Measurements from ENCODE around the gene WWOX. TPM values are rescaled to one million over a fixed set of nuclear protein-coding genes. Genes with fewer than 3 reads are reported as not detected.
A peak's percentile ranks its signal among the peaks of the same experiment; 100 is the strongest.

Gene WWOX
- total RNA-seq, 1 experiment from 2014 or later, result 18.0 TPM

DNA sequence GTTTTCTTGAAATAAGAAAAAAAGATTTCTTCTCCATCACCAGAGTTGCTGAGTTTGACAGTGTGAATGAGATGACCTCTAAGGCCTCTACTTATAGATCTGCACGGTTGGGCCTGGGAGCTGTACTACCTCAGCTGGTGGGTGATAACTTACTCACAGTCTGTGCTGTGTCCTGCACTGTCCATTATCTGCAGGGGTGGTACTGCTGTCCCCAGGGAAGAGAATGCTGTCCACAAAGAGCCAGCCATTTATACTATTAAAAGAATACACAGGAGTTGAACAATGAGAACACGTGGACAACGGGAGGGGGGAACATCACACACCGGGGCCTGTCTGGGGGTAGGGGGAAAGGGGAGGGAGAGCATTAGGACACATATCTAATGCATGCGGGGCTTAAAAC, 655.3 kb downstream of the WWOX start:
- no peak for DNase-seq (ENCODE audit: low read depth)

GRCh38 chr16:78755751-78756661, 656.6 kb downstream of the WWOX start:
- no peak for DNase-seq (ENCODE audit: low read depth)

DNA sequence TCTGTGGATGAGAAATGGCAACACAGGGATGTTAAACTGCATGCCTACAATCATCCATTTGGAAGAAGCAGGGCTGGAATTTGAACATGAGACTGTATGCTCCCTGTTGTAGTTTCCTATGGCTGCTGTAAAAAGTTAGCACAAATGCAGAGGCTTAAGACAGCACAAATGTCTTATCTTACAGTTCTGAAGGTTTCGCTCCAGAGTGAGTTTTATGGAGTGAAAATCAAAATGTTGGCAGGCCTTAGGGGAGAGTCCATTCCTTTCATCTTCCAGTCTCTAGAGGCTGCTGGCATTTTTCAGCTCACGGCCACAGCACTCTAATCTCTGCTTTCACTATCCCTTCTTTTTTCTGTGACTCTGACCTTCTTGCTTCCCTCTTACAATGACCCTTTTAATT, 660.1 kb downstream of the WWOX start:
- no peak for DNase-seq (ENCODE audit: low read depth)

- no peak for DNase-seq (ENCODE audit: low read depth)
Observed at GRCh38 chr16:78760611-78761010, 661.2 kb downstream of the WWOX start.

GRCh38 chr16:78761427-78761826, 662.0 kb downstream of the WWOX start:
- no peak for DNase-seq (ENCODE audit: low read depth)

DNA sequence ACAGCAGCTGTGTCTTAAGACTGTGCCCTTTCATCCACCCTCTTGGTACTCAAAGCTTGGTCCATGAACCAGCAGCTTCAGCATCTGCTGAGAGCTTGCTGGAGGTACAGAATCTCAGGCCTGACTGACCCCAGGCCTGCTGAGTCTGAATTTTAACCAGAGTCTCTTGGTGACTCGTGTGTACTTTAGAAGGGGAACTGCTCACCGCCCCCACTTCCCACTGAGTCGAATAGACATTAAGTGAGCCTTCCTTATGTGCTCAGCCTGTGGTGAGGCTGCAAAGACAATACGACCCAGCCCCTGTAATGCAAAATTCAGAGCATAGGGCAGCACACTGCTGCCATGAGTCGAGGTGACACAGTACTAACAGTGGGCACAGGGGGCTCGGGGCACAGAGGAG, 662.8 kb downstream of the WWOX start:
- no peak for DNase-seq (ENCODE audit: low read depth)

GRCh38 chr16:78763821-78764440, 664.5 kb downstream of the WWOX start:
- DNase-seq (ENCODE audit: low read depth), result no peak

GRCh38 chr16:78764478-78764877, 665.0 kb downstream of the WWOX start:
- no peak for DNase-seq (ENCODE audit: low read depth)

DNA sequence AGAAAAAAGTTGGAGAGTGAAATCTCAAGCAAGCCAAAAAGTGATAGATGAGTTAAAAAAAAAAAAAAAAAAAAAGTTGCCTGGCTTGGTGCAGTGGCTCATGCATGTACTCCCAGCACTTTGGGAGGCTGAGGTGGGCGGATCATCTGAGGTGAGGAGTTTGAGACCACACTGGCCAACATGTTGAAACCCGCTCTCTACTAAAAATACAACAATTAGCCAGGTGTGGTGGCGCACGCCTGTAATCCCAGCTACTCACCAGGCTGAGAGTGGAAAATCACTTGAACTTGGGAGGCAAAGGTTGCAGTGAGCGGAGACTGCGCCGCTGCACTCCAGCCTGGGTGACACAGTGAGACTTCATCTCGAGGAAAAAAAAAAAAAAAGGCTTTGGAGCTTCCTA, 668.8 kb downstream of the WWOX start:
- DNase-seq (ENCODE audit: low read depth), result no peak

- DNase-seq (ENCODE audit: low read depth), result no peak
Observed at GRCh38 chr16:78768718-78769117, 669.3 kb downstream of the WWOX start.

DNA sequence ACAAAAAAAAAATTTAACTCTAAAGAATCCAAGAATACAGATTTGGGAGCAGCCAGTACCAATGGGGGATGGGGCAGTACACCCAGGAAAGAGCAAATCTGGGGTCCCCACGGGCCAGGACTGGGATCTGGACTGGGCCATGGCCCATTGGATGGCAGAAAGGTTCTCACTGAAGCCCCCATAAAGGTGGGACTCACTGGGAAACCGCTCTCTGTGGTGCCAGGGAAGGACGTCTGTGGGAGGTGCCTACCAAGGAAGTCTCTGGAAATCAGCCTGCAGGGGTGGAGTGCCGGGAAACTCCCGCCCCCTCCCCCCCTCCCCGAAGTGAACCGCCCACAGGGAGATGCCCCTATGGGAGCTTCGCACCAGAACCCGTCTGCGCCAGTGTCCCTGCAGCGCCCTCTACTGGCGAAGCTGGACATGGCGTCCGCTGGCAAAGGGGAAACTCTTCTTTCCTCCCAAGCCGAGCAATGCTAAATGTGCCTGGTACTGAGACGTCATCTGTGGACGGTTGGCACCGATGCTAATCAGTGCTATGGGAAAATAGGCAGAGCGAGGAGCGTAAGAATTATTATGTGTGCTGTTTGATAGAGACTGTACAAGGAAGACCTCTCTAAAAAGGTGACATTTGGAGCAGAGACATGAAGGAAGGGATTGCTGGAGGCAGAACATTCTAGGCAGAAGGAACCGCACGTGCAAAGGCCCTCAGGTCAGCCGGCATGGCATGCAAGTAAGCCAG, 671.1 kb downstream of the WWOX start:
- peak; percentile 32 for DNase-seq (ENCODE audit: low read depth)

GRCh38 chr16:78773291-78773702, 673.8 kb downstream of the WWOX start:
- no peak for DNase-seq (ENCODE audit: low read depth)

- DNase-seq (ENCODE audit: low read depth), result no peak
Observed at GRCh38 chr16:78773706-78774105, 674.3 kb downstream of the WWOX start.

- no peak for DNase-seq (ENCODE audit: low read depth)
Observed at GRCh38 chr16:78775161-78775561, 675.7 kb downstream of the WWOX start.

DNA sequence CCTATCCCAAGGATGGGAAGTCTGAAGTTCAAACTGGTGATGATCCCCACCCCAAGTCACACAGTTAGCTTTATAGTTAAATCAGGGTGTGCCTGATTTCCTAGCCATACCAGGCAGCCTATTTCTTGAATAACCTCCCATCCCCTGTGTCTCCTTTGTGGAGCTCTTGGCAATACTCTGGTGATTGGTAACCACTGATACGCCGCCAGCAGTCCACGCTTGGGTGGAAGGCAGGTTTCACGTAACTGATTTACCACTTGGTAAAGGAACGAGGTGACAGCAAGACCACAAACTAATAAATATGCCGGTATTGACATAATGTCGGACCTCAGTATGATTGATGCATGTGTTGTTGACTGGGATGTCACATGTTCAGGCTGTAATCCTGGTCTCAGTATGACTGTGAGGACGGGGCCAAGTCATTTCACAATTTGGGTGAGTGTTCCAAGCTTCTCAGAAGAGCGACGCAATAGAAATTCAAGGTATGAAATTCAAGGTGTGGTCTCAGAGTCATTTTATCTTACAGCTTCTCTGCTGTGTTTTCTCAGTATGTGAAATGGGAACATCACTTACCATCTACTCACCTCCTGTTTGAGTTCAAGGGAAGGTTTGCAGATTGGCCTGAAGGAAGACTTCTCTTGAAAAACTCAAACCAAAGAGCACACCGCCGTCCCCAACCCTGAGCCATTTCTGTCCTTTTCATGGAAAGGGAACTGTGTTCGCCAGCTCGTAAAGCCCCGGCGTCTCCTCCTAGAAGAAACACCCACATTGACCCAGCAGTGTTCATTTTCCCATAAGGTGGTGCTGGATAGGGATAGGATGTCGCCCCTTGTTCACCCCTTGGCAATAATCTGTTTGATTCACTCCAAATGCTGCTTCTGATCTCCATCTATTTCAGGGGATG, 678.9 kb downstream of the WWOX start:
- DNase-seq (ENCODE audit: low read depth), result no peak

DNA sequence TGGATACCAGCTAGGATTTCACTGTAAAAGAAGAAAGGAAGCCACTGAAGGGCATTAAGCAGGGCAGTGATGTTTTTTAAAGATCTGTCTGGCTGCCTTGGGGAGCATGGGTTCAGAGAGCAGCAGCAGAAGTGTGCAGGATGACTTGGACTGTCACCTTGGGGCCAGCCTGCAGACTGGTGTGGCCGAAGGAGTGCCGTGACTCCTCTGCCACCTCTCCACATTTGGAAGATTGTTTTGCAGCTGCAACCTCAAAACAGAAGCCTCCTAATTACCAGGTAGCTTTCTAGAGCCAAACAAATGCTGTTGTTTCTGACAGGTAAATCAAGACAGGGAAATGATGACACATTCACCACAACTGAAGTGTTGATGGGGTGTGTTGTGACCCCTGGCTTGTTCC, 681.4 kb downstream of the WWOX start:
- DNase-seq (ENCODE audit: low read depth), result no peak

DNA sequence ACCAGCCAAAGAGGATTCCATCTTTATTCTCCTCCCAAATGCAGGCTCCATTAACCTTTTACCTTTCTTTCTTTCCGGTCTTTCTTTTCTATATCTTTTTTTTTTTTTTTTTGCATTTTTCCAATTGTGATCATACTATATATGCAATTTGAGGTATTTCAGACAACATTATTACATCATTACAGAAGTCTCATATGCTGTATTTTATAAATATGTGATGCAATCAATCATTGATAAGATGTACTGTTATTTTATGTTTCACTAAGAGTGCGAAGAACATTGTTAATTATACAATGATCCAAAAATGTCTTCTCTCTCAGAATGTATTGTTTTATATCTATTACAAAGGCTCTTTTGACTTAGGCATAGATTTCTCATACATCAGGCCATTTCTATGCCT, 683.1 kb downstream of the WWOX start:
- DNase-seq (ENCODE audit: low read depth), result no peak

DNA sequence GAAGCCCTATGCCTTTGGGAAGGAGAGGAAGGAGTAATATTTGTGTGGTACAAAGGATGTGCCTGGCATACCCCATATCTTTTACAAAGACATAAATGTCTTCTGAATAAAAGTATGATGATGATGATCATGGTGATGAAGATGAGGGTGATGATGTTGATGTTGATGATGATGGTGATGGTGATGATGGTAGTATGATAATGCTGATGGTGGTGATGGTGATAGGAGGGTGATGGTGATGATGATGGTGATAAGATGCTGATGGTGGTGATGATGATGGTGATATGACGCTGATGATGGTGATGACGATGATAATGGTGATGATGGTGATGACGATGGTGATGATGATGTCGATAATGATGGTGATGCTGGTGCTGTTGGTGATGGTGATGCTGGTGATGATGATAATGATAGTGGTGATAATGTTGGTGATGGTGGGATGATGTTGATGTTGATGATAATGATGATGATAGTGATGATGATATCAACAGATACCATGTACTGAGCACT, 684.2 kb downstream of the WWOX start:
- no peak for DNase-seq (ENCODE audit: low read depth)

DNA sequence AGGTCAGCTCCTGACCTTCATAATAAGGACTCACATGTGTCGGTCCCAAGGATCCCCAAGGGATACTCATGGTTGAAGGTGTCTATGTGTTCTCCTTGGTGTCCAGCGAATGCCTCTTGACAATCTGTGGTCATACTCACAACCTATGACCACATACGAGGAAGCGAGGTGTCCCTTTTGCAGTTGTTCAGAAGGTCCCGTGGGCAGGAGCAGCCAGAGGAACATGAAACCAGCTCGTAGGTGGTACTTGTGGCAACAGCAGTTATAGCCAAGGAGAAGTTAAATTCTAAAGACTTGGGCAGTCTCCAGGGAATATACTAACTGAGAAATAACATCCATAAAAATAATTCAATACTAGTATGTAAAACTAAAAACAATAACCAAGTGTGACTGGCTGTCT, 685.3 kb downstream of the WWOX start:
- DNase-seq (ENCODE audit: low read depth), result no peak

GRCh38 chr16:78785218-78785617, 685.8 kb downstream of the WWOX start:
- DNase-seq (ENCODE audit: low read depth), result no peak

- no peak for DNase-seq (ENCODE audit: low read depth)
Observed at GRCh38 chr16:78786635-78787034, 687.2 kb downstream of the WWOX start.
